Measurements from ENCODE around the gene COLEC11. TPM values are rescaled to one million over a fixed set of nuclear protein-coding genes. Genes with fewer than 3 reads are reported as not detected.

The COLEC11 gene
- total RNA-seq, 1 experiment from 2014 or later: 2.1 TPM

GRCh38 chr2:3645745-3646389, 51.0 kb downstream of the COLEC11 start:
- in situ Hi-C loops (cut with HindIII; ENCODE audit: low sequenced_read_pairs): no loop called here
- DNase-seq (ENCODE audit: low spot score): no peak

DNA sequence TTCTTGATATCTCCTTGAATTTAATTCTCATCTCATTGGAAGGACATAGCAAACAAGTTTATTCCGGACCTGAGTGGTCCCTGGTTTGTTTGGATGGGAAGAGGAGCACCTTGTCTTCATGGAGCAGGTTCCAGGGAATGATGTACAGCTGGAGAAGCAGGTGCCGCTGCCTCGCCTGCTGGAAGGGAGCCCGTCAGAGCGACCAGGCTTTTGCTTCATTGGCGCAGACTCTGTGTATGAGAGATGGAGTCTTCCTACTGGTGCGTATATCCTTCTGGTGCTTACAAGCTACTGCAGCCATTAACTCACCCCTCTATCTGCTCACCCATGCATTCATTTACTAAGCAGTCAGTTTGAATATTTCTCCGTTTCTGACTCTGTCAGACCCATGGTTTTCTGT, 51.5 kb downstream of the COLEC11 start:
- DNase-seq (ENCODE audit: low spot score): no peak
- in situ Hi-C loops (cut with HindIII; ENCODE audit: low sequenced_read_pairs): no loop called here

GRCh38 chr2:3647246-3647645, 52.3 kb downstream of the COLEC11 start:
- DNase-seq (ENCODE audit: low spot score): no peak
- in situ Hi-C loops (cut with HindIII; ENCODE audit: low sequenced_read_pairs): no loop called here

DNA sequence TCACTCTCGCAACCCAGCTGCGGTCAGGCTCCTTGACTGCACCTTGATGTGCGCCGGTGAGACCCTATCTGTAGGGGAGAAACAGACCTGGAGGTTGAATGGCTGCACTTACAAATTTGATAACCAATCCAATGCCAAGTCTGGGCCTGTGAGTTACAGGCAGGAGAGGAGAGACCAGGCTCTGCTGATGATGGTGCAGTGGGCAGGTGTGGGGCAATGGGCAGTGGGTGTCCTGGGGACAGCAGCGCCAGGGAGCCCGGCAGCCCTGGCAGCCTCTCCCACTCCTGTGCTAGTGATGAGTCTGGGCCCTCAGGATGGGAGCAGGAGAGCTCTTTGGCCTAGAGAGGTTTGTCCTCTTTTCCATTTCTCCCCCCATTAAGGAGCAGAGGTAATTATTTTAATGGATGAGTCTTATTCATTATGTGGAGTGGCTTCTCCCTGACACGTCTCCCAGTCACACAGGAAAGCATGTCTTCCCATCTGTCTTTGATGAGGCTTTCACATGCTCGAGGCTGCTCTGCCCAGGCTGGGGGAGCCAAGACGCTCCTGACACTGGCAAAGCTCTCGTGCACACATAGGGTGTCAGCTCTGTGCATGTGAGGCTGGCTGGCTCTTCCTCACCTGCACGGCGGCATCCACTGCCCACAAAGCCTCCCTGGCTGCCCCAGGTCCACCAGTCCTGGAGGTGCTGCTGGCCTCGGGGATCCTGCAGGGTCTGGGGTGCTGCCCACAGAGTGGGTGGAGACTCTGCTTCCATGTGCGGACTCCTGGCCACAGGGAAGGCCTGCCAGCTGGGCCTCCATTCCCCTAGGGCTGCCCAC, 53.1 kb downstream of the COLEC11 start:
- no peak for DNase-seq (ENCODE audit: low spot score)
- in situ Hi-C loops (cut with HindIII; ENCODE audit: low sequenced_read_pairs): no loop called here

DNA sequence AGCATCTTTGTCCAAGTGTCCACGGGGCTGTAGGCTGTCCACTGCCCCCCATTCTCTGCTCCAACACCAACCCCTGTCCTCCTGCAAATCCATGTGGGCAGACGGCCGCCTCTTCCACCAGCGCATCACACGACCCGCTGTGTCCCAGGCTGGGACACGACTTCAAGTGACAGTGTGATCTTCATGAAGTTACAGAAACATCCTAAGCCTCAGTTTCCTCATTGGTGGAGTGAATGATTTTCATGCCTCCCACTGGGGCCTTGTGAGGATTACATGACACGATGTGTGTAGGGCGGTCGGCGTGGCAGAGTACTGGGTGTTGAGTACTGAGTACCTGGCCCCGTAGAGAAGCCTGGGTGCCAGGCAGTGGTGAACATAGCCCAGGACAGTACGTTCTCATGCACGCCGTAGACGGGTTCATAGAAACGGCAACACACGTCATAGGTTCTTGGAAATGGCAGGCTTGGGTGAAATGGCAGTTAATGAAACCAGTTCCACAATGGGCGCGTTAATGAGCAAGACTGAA, 53.8 kb downstream of the COLEC11 start:
- in situ Hi-C loops (cut with HindIII; ENCODE audit: low sequenced_read_pairs): no loop called here
- no peak for DNase-seq (ENCODE audit: low spot score)

- DNase-seq (ENCODE audit: low spot score): no peak
- in situ Hi-C loops (cut with HindIII; ENCODE audit: low sequenced_read_pairs): no loop called here
Observed at GRCh38 chr2:3649581-3649980, 54.7 kb downstream of the COLEC11 start.

GRCh38 chr2:3650140-3650920, 55.4 kb downstream of the COLEC11 start:
- no peak for DNase-seq (ENCODE audit: low spot score)
- in situ Hi-C loops (cut with HindIII; ENCODE audit: low sequenced_read_pairs): no loop called here

DNA sequence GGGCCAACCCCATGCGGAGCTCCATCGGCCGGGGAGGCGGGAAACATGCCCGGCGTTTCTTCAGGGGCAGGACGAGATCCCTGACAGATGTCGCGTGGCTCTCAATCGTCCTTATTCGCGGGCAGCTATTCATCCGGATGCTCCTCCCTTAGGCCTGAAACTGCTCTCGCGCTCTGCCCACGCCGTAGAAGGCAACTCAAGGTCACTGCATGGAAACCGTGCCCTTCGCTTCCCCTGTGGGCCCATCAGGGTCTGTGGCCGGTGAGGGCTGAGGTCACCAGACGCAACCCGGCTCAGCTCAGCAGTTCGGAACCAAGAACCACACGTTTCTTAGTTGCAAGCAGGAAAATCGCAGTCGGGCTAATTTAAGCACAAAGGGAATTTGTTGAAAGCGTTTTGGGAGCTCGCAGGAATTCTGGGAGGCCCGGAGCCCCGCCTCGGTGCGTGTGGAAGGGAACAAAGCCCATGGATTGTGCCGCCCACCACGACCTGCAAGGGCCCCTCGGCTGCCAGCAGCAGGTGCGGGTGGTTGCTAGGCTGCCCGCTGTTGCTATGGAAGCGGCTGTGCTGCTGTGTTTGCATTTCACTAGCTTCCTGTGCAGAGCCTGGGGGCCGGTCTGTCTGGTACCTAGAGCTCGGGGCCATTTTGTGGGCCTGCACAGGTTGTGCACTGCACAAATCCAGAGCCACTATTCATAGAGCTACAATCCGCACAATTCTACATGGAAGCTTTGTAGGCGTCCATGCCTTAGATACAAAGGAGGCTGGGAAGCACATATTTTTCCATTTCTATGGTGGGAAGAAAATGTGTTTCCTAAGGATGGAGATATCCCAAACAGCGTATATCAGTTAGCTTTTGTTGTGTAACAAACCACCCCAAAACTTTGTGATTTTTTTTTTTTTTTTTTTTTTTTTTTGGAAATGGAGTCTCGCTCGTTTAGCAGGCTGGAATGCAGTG, 57.1 kb downstream of the COLEC11 start:
- DNase-seq (ENCODE audit: low spot score): peak; percentile 70
- in situ Hi-C loops (cut with HindIII; ENCODE audit: low sequenced_read_pairs): no loop called here

DNA sequence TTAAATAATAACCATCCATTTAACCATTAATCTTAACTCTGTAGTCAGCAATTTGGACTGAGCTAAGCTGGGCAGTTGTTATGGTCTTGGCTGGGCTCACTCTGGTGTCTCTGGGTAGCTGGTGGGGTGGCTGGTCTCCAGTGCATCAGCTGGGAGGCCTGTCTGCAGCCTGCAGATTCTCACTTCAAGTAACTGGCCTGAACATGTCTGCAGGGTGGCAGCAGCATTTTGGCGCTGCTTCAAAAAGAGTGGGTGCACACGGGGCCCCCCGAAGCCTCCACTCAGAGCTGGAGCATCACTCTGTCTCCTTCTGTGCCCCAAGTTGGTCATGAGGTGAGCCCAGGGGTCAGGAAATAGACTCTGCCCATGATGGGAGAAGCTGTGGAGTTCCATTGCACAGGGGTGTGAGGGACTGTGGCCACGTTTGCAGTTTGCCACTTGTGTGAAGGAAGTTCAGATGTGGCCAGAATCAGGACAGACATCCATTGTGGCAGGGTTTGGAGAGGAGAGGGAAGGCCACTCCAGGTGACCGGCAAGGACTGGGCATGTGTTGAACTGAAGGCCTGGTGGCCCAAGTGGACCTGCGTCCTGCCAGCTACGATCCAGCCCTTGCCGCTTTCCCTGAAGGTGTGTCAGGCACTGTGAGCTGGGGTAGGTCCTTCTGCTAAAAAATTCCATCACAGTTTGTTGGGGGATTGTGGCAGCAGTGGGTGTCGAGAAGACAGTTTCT, 58.1 kb downstream of the COLEC11 start:
- DNase-seq (ENCODE audit: low spot score): no peak
- in situ Hi-C loops (cut with HindIII; ENCODE audit: low sequenced_read_pairs): no loop called here

GRCh38 chr2:3654011-3654410, 59.1 kb downstream of the COLEC11 start:
- DNase-seq (ENCODE audit: low spot score): no peak
- in situ Hi-C loops (cut with HindIII; ENCODE audit: low sequenced_read_pairs): no loop called here

DNA sequence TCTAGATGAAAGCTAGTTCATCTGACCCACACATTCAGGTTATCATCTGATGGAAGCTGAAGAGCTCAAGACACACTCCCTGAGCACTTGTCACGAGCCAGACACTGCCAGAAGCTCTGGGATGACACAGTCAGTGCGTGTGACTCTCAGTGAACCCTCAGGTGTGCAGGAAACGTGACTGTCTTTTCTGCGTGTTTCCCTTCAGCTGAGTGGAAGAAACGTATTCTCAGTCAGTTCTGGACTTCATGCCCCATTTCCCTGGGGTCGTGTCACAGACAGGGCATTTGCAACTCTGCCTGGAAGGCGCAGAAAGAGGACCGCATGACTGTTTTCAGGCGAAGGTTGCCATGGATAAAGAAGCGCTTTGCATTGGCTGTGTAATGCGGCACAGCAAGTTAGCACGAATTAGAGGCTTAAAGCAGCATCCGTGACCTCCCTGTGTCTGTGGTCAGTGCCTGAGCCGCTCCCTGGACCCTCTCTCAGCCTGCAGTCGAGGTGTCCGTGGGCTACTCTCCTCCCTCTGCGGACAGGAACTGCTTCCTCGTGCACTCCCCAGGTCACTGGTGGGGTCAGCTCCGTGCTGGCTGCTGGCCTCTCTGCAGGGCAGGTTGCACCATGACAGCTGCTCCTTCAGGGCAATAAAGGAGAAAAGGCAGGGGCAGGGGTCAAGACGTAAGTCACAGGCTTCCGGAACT, 59.8 kb downstream of the COLEC11 start:
- no peak for DNase-seq (ENCODE audit: low spot score)
- in situ Hi-C loops (cut with HindIII; ENCODE audit: low sequenced_read_pairs): no loop called here

- no peak for DNase-seq (ENCODE audit: low spot score)
- in situ Hi-C loops (cut with HindIII; ENCODE audit: low sequenced_read_pairs): no loop called here
Observed at GRCh38 chr2:3655871-3656761, 61.2 kb downstream of the COLEC11 start.

- no peak for DNase-seq (ENCODE audit: low spot score)
- in situ Hi-C loops (cut with HindIII; ENCODE audit: low sequenced_read_pairs): no loop called here
Observed at GRCh38 chr2:3656762-3657721, 62.1 kb downstream of the COLEC11 start.

- no peak for DNase-seq (ENCODE audit: low spot score)
- in situ Hi-C loops (cut with HindIII; ENCODE audit: low sequenced_read_pairs): no loop called here
Observed at GRCh38 chr2:3657881-3658280, 63.0 kb downstream of the COLEC11 start, which contains the start of gene ALLC. Gene ALLC (plus strand): TSS chr2:3658200. CDS start chr2:3671158, 12,958 bp downstream.

All from G401 (cell line).